HL-60 (cell line): ENCODE data around the gene DVL1.

Experiments used
- DNase-seq, 2 experiments: peaks; one replicate each; pipeline ENCODE4 v3.0.0-alpha.2; 2010 to 2020; ENCODE audit warnings: low read depth in 1 of 2, low spot score in 1 of 2
- H3K27ac ChIP-seq: fragments of 250-450 bp; sonication (Bioruptor Pico); replicated peaks from 2 replicates; pipeline ENCODE4 v1.5.1; 2020; ENCODE audit warnings: mild to moderate bottlenecking, moderate library complexity
- H3K27me3 ChIP-seq: fragments of 250-450 bp; sonication (Bioruptor Pico); 2 replicates; pipeline ENCODE4 v1.5.1; 2021; ENCODE audit warnings: mild to moderate bottlenecking, moderate library complexity; ENCODE audit not compliant: insufficient read depth, poor library complexity, severe bottlenecking
- H3K4me3 ChIP-seq: replicated peaks from 2 replicates; pipeline ENCODE4 v1.5.1; 2011; ENCODE audit warnings: mild to moderate bottlenecking, control low read depth, low read length; ENCODE audit not compliant: insufficient read depth
- GABPA ChIP-seq: IDR thresholded peaks from 2 replicates; pipeline ENCODE4 v1.6.1; 2012; ENCODE audit warnings: low read depth
- POLR2AphosphoS5 ChIP-seq: IDR thresholded peaks from 2 replicates; pipeline ENCODE4 v1.6.1; 2012; ENCODE audit warnings: low read depth
- SPI1 ChIP-seq: IDR thresholded peaks from 2 replicates; pipeline ENCODE4 v1.6.1; 2012; ENCODE audit warnings: low read depth, mild to moderate bottlenecking, borderline replicate concordance
- TF ChIP-seq, protein P1 (sequence below): IDR thresholded peaks from one replicate; pipeline ENCODE4 v1.5.1; 2011; ENCODE audit warnings: low read length, control low read depth, inconsistent platforms; ENCODE audit not compliant: insufficient read depth
- TF ChIP-seq, protein P2 (sequence below): IDR thresholded peaks from 2 replicates; pipeline ENCODE4 v1.6.1; 2012; ENCODE audit warnings: low read depth; ENCODE audit not compliant: insufficient replicate concordance

DVL1 gene

GRCh38 chr1:1356166-1356795 lies 7.1 kb upstream of the DVL1 start:
- no peak for TF ChIP-seq SPI1
- TF ChIP-seq, protein P1, sequence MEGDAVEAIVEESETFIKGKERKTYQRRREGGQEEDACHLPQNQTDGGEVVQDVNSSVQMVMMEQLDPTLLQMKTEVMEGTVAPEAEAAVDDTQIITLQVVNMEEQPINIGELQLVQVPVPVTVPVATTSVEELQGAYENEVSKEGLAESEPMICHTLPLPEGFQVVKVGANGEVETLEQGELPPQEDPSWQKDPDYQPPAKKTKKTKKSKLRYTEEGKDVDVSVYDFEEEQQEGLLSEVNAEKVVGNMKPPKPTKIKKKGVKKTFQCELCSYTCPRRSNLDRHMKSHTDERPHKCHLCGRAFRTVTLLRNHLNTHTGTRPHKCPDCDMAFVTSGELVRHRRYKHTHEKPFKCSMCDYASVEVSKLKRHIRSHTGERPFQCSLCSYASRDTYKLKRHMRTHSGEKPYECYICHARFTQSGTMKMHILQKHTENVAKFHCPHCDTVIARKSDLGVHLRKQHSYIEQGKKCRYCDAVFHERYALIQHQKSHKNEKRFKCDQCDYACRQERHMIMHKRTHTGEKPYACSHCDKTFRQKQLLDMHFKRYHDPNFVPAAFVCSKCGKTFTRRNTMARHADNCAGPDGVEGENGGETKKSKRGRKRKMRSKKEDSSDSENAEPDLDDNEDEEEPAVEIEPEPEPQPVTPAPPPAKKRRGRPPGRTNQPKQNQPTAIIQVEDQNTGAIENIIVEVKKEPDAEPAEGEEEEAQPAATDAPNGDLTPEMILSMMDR = no peak
- TF ChIP-seq GABPA = no peak
- TF ChIP-seq, protein P2, sequence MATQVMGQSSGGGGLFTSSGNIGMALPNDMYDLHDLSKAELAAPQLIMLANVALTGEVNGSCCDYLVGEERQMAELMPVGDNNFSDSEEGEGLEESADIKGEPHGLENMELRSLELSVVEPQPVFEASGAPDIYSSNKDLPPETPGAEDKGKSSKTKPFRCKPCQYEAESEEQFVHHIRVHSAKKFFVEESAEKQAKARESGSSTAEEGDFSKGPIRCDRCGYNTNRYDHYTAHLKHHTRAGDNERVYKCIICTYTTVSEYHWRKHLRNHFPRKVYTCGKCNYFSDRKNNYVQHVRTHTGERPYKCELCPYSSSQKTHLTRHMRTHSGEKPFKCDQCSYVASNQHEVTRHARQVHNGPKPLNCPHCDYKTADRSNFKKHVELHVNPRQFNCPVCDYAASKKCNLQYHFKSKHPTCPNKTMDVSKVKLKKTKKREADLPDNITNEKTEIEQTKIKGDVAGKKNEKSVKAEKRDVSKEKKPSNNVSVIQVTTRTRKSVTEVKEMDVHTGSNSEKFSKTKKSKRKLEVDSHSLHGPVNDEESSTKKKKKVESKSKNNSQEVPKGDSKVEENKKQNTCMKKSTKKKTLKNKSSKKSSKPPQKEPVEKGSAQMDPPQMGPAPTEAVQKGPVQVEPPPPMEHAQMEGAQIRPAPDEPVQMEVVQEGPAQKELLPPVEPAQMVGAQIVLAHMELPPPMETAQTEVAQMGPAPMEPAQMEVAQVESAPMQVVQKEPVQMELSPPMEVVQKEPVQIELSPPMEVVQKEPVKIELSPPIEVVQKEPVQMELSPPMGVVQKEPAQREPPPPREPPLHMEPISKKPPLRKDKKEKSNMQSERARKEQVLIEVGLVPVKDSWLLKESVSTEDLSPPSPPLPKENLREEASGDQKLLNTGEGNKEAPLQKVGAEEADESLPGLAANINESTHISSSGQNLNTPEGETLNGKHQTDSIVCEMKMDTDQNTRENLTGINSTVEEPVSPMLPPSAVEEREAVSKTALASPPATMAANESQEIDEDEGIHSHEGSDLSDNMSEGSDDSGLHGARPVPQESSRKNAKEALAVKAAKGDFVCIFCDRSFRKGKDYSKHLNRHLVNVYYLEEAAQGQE = no peak
- TF ChIP-seq POLR2AphosphoS5 = no peak
- no peak overlapping the region for H3K27ac ChIP-seq
- H3K27me3 ChIP-seq = peaks cover 51% of the 10 kb centered on the region
- no peak for DNase-seq
- H3K4me3 ChIP-seq = no peak overlapping the region

DNA sequence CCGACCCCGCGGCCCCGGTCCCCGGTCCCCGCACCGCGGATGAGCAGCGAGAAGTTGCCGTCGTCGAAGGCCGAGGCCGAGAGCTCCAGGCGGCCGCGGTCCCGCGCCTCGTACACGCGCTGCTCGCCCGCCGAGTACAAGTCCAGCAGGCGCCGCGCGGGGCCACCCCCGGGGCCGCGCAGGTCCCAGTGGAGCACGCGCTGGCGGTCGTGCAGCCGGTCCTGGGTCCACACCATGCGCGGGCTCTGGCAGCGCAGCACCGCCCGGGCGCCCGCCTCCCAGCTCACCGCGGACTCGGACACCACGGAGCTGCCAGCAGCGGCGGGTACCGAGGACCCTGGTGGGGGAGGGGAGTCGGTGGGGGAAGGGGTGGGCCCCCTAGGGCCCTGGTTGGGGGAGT lies 6.2 kb upstream of the DVL1 start:
- Histone ChIP-seq H3K27me3 (peaks cover 51% of the 10 kb centered on the region), H3K4me3 (no peak overlapping the region), H3K27ac (no peak overlapping the region)
- DNase-seq = no peak
- TF ChIP-seq POLR2AphosphoS5 (no peak), GABPA (no peak), SPI1 (no peak)
- TF ChIP-seq, protein P1 = no peak
- TF ChIP-seq, protein P2 = no peak

DNA sequence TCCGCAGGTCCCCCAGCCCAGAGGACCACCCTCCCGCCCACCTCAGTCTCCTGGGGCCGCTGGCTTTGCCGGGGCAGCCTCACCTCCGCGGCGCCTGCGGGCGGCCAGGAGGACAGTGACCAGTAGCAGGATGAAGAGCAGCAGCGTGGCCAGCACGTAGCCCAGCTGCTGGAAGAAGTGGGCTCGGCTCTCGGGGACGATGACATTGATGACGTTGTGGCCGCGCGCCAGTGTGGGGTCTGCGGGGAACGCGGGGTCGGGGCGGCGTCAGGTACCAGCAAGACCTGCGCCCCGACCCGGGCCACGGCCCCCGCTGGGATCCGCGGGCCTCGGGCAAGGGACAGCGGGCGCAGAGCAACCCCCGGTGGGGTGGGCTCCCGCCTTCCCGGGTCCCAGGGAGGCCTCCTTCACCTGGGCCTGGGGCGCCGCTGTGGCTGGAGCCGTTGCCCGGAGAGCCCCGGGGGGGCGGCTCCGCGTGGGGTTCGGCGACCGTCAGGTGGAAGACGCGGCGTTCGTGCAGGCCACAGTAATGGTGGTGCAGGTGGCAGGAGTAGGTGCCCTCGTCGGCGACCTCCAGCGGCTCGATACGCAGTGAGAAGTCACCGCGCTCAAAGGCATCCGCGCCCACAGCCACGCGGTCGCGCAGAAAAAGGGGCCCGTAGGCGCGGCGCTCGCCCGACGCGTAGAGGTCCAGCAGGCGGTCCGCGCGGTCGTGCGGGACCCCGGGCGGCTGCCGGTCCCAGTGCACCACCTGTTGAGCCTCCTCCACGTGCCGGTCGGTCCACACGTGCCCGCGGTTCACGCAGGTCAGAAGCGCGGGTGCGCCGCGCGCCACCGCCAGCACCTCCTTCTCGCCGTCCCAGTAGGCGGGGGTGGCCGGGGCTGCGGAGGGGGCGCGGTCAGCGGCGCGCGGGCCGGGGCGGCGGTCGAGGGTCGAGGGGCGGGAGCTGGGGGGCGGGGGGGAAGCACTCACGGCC lies 5.3 kb upstream of the DVL1 start:
- TF ChIP-seq SPI1 (no peak), GABPA (no peak), POLR2AphosphoS5 (no peak)
- TF ChIP-seq, protein P2 = no peak
- TF ChIP-seq, protein P1 = no peak
- peaks cover 51% of the 10 kb centered on the region for H3K27me3 ChIP-seq
- DNase-seq = no peak
- no peak overlapping the region for H3K4me3 ChIP-seq
- H3K27ac ChIP-seq = no peak overlapping the region
